Measurements from ENCODE around the gene MBLAC1. TPM values are rescaled to one million over a fixed set of nuclear protein-coding genes. Genes with fewer than 3 reads are reported as not detected.
A peak's percentile ranks its signal among the peaks of the same experiment; 100 is the strongest.

MBLAC1 gene
- total and polyA plus RNA-seq, 9 of the 15 experiments (the other 6 are each of a cell fraction or from before 2014, with no cell fraction given): 0.03 to 3.1 (median 0.52) TPM

DNA sequence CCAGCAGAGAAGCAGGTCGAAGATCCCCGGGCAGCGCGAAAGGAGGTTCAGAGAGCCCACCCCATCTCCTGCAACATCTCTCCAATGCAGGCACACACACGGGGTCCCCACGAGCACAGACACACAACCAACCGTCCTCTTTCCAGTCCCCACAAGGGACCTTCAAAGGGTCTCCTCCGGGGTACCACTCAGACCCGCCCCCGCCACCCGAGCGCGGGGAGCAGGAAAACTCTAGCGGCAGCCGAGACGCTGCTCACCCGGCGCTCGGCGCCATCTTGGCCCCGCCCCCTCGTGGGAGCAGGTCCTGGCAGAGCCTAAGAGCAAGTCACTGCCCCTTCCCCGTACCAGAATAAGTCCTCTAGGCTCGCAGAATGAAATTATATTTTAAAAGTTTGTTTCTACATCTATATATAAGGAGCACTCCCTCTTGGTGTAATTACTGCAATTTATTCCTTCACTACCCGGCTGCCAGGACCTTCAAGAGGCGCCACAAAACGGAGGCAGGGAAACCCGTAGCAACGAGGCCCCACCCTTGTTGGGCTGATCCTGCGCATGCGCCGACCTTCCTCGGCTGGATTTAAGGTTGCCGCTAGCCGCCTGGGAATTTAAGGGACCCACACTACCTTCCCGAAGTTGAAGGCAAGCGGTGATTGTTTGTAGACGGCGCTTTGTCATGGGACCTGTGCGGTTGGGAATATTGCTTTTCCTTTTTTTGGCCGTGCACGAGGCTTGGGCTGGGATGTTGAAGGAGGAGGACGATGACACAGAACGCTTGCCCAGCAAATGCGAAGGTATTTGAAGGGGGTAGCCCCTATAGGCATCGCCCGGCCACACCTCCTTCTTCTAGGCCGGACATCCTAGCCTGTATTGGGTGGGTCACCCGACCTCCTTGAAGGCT, 7.4 kb upstream of the MBLAC1 start, which contains the start of the genes CNPY4 and TAF6 (continued):
- TF ChIP-seq, protein P1, sequence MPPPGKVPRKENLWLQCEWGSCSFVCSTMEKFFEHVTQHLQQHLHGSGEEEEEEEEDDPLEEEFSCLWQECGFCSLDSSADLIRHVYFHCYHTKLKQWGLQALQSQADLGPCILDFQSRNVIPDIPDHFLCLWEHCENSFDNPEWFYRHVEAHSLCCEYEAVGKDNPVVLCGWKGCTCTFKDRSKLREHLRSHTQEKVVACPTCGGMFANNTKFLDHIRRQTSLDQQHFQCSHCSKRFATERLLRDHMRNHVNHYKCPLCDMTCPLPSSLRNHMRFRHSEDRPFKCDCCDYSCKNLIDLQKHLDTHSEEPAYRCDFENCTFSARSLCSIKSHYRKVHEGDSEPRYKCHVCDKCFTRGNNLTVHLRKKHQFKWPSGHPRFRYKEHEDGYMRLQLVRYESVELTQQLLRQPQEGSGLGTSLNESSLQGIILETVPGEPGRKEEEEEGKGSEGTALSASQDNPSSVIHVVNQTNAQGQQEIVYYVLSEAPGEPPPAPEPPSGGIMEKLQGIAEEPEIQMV (tag; conservative IDR thresholded peaks at IDR 0.05; ENCODE audit: low read depth): no peak
- peak; percentile 100 for TF ChIP-seq TAF7 (tag; IDR thresholded peaks at IDR 0.05)
- TF ChIP-seq KAT8 (IDR thresholded peaks at IDR 0.05; ENCODE audit: low read depth): no peak
- peak; percentile 100 for TF ChIP-seq TAF1 (IDR thresholded peaks at IDR 0.05; ENCODE audit: control insufficient read depth, extremely low read depth, insufficient read depth, low read length, severe bottlenecking)
- no peak for TF ChIP-seq ZNF224 (CRISPR knock-in tag; IDR thresholded peaks at IDR 0.05)
- no peak for TF ChIP-seq ZEB2 (IDR thresholded peaks at IDR 0.05)
- peak; percentile 28; the same call in 1 of the 2 replicates for TF ChIP-seq CHD2 (IDR thresholded peaks at IDR 0.05; ENCODE audit: low read depth, low read length)
- TF ChIP-seq HDAC3 (IDR thresholded peaks at IDR 0.05; ENCODE audit: borderline replicate concordance, partially characterized antibody): no peak
- no peak for TF ChIP-seq FOXJ3 (CRISPR knock-in tag; IDR thresholded peaks at IDR 0.05)
- peak; percentile 37 to 41; a peak in 1 of 4 replicates for TF ChIP-seq TEAD1 (CRISPR knock-in tag; IDR thresholded peaks at IDR 0.05)
- peak; percentile 73 for TF ChIP-seq RBBP5 (IDR thresholded peaks at IDR 0.05; ENCODE audit: borderline replicate concordance, insufficient read depth, low read length, poor library complexity, severe bottlenecking)
- TF ChIP-seq ZBTB8A (IDR thresholded peaks at IDR 0.05; ENCODE audit: partially characterized antibody): no peak
- peak; percentile 93 for TF ChIP-seq POLR2A (conservative IDR thresholded peaks at IDR 0.05)
- peak; percentile 56; the same call in 1 of the 2 replicates for TF ChIP-seq LEF1 (IDR thresholded peaks at IDR 0.05)
- TF ChIP-seq MIER1 (IDR thresholded peaks at IDR 0.05; ENCODE audit: low read depth): no peak
- TF ChIP-seq TOE1 (IDR thresholded peaks at IDR 0.05; ENCODE audit: borderline replicate concordance): peak; percentile 89
- no peak for TF ChIP-seq TOE1 (CRISPR knock-in tag; IDR thresholded peaks at IDR 0.05; ENCODE audit: borderline replicate concordance, low read depth)
- TF ChIP-seq STAT5B (CRISPR knock-in tag; IDR thresholded peaks at IDR 0.05): no peak
